ENCODE measurements around the gene BCAS1.

The BCAS1 gene

DNA sequence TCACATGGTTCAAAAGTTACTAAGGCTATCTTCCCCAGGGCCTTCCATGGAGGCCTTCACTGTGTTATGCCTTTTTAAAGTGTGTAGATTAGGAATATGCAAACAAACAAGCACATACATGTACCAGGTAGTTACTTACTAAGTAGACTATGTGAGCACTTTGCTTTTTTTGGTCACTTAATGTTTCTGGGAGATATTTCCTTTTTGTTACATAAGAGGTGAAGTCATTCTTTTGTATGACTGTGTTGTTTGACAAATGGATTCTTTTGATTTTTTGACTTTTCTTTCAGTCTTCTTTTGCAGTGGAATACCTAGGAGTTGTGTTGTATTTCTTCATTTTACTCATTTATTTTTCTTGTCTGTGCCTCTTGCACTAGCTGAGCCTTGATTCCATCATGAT lies 39.6 kb upstream of the BCAS1 start:
- Histone ChIP-seq H3K9ac (ENCODE audit: low read length) (no peak overlapping the region), H3K27me3 (ENCODE audit: control insufficient read depth in 1 of 2, insufficient read depth in 2 of 2, low read length in 2 of 2) (no peaks in the 10 kb centered on the region), H3K36me3 (ENCODE audit: insufficient read depth, low read length) (no peaks in the 10 kb centered on the region), H3K9me3 (ENCODE audit: low read length) (no peaks in the 10 kb centered on the region), H3K4me1 (ENCODE audit: insufficient read depth, low read length) (no peaks in the 10 kb centered on the region), H3K27ac (ENCODE audit: low read depth, low read length) (no peak overlapping the region), H3K4me3 (ENCODE audit: low read depth in 1 of 2, low read length in 2 of 2) (no peak overlapping the region)

DNA sequence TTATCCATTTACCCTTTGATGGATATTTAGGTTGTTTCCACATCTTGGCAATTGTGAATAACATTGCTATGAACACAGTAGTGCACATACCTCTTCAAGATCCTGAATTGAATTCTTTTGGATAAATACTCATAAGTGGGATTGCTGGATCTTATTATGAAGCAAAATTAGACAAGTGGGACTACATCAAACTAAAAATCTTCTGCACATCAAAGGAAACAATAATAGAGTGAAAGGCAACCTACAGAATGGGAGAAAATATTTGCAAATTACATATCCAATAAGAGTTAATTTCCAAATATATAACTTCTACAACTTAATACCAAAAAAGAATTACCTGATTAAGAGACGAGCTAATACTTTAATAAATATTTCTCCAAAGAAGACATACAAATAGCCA lies 38.4 kb upstream of the BCAS1 start:
- Histone ChIP-seq H3K27ac (ENCODE audit: low read depth, low read length) (no peak overlapping the region), H3K9me3 (ENCODE audit: low read length) (no peaks in the 10 kb centered on the region), H3K4me3 (ENCODE audit: low read depth in 1 of 2, low read length in 2 of 2) (no peak overlapping the region), H3K9ac (ENCODE audit: low read length) (no peak overlapping the region), H3K4me1 (ENCODE audit: insufficient read depth, low read length) (peaks cover 12% of the 10 kb centered on the region), H3K27me3 (ENCODE audit: control insufficient read depth in 1 of 2, insufficient read depth in 2 of 2, low read length in 2 of 2) (no peaks in the 10 kb centered on the region), H3K36me3 (ENCODE audit: insufficient read depth, low read length) (no peaks in the 10 kb centered on the region)

DNA sequence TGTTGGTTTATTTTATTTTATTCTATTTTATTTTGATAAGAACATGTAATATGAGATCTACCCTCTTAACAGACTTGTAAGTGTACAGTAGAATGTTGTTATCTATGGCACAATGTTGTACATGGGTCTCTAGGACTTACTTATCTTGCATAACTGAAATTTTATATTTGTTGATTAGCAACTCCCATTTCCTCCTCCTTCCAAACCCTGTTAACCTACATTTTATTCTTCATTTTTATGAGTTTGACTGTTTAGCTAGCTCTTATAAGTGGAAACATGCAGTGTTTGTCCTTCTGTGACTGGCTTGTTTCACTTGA lies 37.9 kb upstream of the BCAS1 start:
- no peak overlapping the region for H3K27ac ChIP-seq (ENCODE audit: low read depth, low read length)
- no peak overlapping the region for H3K4me3 ChIP-seq (ENCODE audit: low read depth in 1 of 2, low read length in 2 of 2)
- no peaks in the 10 kb centered on the region for H3K27me3 ChIP-seq (ENCODE audit: control insufficient read depth in 1 of 2, insufficient read depth in 2 of 2, low read length in 2 of 2)
- H3K9ac ChIP-seq (ENCODE audit: low read length): no peak overlapping the region
- no peaks in the 10 kb centered on the region for H3K36me3 ChIP-seq (ENCODE audit: insufficient read depth, low read length)
- peaks cover 13% of the 10 kb centered on the region for H3K4me1 ChIP-seq (ENCODE audit: insufficient read depth, low read length)
- no peaks in the 10 kb centered on the region for H3K9me3 ChIP-seq (ENCODE audit: low read length)

DNA sequence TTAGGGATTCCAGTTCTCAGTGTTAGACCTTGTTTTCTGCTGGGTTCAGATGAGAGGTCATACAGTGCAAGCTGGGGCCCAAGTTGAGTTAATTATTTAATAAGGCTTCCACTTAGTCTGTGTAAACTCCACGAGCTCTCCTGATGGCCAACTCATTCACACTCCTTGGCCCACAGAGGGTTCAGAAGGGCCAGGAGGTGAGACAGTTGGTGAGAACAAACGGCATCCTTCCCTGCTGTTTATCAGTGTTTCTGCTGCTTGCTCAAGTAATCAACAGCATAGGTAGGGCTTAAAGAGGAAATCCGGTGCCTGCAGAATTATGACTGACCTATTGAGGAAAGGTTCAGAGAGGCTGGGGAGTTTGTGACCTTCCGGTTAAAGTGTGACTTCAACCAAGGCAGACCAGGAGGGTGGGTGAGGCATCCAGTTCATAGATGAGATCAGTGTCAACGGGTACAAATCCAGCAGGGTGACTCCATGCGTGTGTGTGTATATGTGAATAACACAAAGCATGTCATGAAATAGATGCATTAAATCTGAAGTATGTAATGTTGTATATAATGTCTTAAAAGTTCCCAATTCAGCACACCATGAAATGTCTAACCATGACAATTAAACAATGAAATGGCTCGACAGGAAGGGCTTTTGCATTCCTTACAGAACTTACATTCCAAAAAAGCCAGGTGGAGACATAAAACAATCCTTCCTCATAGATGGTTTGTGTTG lies 37.4 kb upstream of the BCAS1 start:
- Histone ChIP-seq H3K36me3 (ENCODE audit: insufficient read depth, low read length) (no peaks in the 10 kb centered on the region), H3K4me3 (ENCODE audit: low read depth in 1 of 2, low read length in 2 of 2) (no peak overlapping the region), H3K9ac (ENCODE audit: low read length) (no peak overlapping the region), H3K27ac (ENCODE audit: low read depth, low read length) (no peak overlapping the region), H3K9me3 (ENCODE audit: low read length) (no peaks in the 10 kb centered on the region), H3K27me3 (ENCODE audit: control insufficient read depth in 1 of 2, insufficient read depth in 2 of 2, low read length in 2 of 2) (no peaks in the 10 kb centered on the region), H3K4me1 (ENCODE audit: insufficient read depth, low read length) (peaks cover 13% of the 10 kb centered on the region)

DNA sequence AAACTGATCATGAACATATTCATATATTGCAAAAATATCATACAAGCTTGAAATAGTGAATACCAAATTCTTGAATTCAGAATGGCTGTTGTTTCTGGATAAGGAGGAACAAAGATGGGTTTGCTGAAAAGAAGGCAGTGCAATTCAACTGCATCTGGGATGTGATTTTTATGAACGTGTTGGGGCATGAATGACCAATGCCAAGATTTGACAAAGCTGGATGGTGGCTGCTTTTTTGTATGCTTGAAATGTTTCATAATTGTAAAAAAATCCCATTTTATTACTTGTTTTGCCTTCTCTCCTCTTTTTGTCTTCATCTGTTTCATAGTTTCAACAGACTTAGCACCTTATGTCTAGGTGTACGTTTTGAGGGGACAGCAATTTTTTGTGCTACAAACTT lies 36.8 kb upstream of the BCAS1 start:
- no peaks in the 10 kb centered on the region for H3K9me3 ChIP-seq (ENCODE audit: low read length)

DNA sequence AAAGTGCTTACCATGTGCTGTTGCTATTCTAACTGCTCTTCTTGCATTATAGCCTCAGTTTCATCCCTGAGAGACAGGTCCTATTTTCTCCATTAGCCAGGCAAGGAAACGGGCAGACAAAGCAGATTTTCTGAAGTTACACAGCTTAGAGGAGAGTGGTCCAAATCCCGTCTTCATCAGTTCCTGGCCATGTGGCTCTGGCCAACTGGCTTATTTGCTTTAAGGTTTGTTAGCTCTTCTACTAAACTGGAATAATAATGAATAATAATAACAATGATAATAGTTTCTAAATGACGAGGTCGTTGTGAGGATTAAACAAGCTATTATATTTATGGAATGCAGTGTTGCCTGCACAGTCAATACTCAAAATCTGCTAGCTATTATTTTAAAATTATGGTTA lies 35.8 kb upstream of the BCAS1 start:
- H3K27ac ChIP-seq (ENCODE audit: low read depth, low read length): no peak overlapping the region
- no peaks in the 10 kb centered on the region for H3K36me3 ChIP-seq (ENCODE audit: insufficient read depth, low read length)
- H3K27me3 ChIP-seq (ENCODE audit: control insufficient read depth in 1 of 2, insufficient read depth in 2 of 2, low read length in 2 of 2): no peaks in the 10 kb centered on the region
- H3K4me1 ChIP-seq (ENCODE audit: insufficient read depth, low read length): peaks cover 13% of the 10 kb centered on the region
- no peak overlapping the region for H3K4me3 ChIP-seq (ENCODE audit: low read depth in 1 of 2, low read length in 2 of 2)
- no peaks in the 10 kb centered on the region for H3K9me3 ChIP-seq (ENCODE audit: low read length)
- no peak overlapping the region for H3K9ac ChIP-seq (ENCODE audit: low read length)

More for the DNA sequence above, 36.8 kb upstream of the BCAS1 start:
- Histone ChIP-seq H3K27me3 (ENCODE audit: control insufficient read depth in 1 of 2, insufficient read depth in 2 of 2, low read length in 2 of 2) (no peaks in the 10 kb centered on the region), H3K36me3 (ENCODE audit: insufficient read depth, low read length) (no peaks in the 10 kb centered on the region), H3K27ac (ENCODE audit: low read depth, low read length) (no peak overlapping the region), H3K4me1 (ENCODE audit: insufficient read depth, low read length) (peaks cover 13% of the 10 kb centered on the region), H3K4me3 (ENCODE audit: low read depth in 1 of 2, low read length in 2 of 2) (no peak overlapping the region), H3K9ac (ENCODE audit: low read length) (no peak overlapping the region)

DNA sequence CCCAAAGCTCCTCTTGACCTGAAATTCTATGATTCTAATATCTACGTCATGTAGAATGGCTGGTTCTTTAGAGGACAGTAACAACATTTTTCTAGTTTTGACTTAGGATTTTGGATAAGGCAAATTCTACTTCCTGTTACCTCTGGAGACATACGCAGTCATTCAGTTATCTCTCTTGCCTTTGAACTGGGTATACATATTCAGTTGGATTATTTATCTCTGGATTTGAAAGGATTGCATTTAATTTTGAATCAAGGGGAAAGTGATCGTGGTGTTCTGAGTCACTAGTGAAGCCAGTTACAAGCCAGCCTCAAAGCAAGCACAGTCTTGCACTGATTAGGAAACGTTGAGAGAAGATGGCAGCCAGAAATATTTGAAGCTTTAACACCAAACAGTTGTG lies 35.3 kb upstream of the BCAS1 start:
- no peak overlapping the region for H3K27ac ChIP-seq (ENCODE audit: low read depth, low read length)
- H3K4me1 ChIP-seq (ENCODE audit: insufficient read depth, low read length): peaks cover 13% of the 10 kb centered on the region
- H3K36me3 ChIP-seq (ENCODE audit: insufficient read depth, low read length): no peaks in the 10 kb centered on the region
- H3K27me3 ChIP-seq (ENCODE audit: control insufficient read depth in 1 of 2, insufficient read depth in 2 of 2, low read length in 2 of 2): no peaks in the 10 kb centered on the region
- no peak overlapping the region for H3K9ac ChIP-seq (ENCODE audit: low read length)
- no peak overlapping the region for H3K4me3 ChIP-seq (ENCODE audit: low read depth in 1 of 2, low read length in 2 of 2)
- no peaks in the 10 kb centered on the region for H3K9me3 ChIP-seq (ENCODE audit: low read length)

DNA sequence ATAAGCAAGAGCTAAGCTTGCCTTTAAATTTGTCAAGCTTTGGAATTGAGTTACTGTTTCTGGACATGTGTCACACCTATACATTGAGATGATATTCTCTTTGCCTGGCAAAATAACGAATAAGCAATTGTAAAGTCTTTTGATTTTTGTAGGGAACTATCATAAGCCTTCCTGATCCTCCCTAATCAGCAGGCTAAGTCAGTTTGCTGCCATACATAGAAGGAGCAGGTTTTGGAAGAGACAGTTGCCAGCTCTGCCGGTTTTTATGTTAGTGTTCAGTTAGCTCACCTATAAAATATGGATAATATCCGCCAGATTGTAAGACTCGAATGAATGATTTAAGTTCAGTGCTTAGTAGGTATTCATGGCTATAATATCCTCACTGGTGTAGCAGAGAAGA lies 34.4 kb upstream of the BCAS1 start:
- Histone ChIP-seq H3K27me3 (ENCODE audit: control insufficient read depth in 1 of 2, insufficient read depth in 2 of 2, low read length in 2 of 2) (no peaks in the 10 kb centered on the region), H3K4me3 (ENCODE audit: low read depth in 1 of 2, low read length in 2 of 2) (peak overlapping the region in 1 of 2 donors; percentile 14), H3K36me3 (ENCODE audit: insufficient read depth, low read length) (no peaks in the 10 kb centered on the region), H3K9ac (ENCODE audit: low read length) (no peak overlapping the region), H3K9me3 (ENCODE audit: low read length) (no peaks in the 10 kb centered on the region), H3K27ac (ENCODE audit: low read depth, low read length) (no peak overlapping the region), H3K4me1 (ENCODE audit: insufficient read depth, low read length) (peaks cover 13% of the 10 kb centered on the region)

DNA sequence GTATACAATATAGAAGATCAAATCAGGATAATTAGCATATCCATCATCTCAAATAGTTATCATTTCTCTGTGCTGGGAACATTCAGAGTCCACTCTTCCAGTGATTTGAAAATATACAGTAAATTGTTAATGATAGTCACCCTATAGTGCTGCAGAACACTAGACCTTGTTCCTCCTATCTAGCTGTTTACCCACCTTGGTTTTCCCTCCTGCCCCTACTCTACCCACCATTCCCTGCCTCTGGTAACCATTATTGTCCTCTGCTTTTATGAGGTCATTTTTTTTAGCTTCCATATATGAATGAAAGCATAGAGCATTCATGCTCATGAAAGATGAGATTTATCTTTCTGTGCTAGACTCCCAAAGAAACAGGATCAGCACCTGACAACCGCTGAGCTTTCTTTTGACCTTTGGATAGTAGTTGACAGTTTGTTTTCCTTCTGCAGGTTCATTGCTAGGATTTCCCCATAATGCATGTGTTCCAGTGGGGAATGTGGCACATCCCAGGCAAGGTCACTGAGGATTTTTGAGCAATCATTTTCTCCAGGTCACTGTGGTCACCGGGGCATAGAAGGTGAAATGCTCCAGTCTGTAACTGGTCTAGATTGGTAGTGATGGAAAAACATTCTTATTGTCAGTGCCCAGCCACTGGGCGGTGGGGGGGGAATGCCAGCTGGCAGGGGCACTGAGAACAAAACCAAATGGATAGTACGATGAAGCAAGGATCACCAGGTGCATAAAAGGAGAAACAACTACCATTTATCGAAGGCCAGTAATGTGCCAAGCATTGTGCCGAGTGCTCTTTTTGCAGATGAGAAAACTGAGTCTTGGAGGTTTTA lies 33.6 kb upstream of the BCAS1 start:
- Histone ChIP-seq H3K27ac (ENCODE audit: low read depth, low read length) (no peak overlapping the region), H3K36me3 (ENCODE audit: insufficient read depth, low read length) (no peaks in the 10 kb centered on the region)

DNA sequence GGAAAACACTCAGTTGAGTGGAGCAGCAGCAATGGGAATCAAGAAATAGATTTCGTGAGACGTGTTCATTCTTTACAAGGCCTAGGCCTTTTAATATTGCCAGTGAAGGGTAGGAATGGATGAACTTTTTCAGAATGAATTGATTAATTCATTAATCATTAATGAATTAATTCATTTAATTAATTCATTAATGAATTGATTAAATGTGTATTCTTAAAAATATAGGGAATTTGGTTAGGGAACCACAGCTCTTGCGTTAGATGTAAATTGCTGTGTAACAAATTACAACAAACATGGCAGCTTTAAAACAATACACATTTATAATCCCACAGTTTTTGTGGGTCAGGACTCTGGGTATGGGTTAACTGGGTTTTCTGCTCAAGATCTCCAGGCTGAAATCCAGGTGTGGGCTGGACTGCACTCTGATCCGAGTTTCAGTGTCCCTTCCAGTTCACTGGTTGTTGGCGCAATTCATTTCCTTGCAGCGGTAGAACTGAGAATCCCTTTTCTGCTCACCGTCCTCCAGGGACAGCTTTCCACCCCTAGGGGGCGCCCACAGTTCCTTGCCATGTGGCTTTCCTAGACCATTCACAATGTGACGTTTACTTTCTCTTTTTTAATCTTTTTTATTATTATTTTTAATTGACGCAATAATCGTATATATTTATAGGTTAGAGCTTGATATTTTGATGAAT lies 32.8 kb upstream of the BCAS1 start:
- H3K27ac ChIP-seq (ENCODE audit: low read depth, low read length): no peak overlapping the region
- peaks cover 13% of the 10 kb centered on the region for H3K4me1 ChIP-seq (ENCODE audit: insufficient read depth, low read length)
- H3K36me3 ChIP-seq (ENCODE audit: insufficient read depth, low read length): no peaks in the 10 kb centered on the region

More for the DNA sequence above, 33.6 kb upstream of the BCAS1 start:
- H3K27me3 ChIP-seq (ENCODE audit: control insufficient read depth in 1 of 2, insufficient read depth in 2 of 2, low read length in 2 of 2): no peaks in the 10 kb centered on the region
- H3K4me1 ChIP-seq (ENCODE audit: insufficient read depth, low read length): peaks cover 13% of the 10 kb centered on the region
- H3K4me3 ChIP-seq (ENCODE audit: low read depth in 1 of 2, low read length in 2 of 2): peak overlapping the region in 1 of 2 donors; percentile 14
- H3K9me3 ChIP-seq (ENCODE audit: low read length): no peaks in the 10 kb centered on the region
- no peak overlapping the region for H3K9ac ChIP-seq (ENCODE audit: low read length)

DNA sequence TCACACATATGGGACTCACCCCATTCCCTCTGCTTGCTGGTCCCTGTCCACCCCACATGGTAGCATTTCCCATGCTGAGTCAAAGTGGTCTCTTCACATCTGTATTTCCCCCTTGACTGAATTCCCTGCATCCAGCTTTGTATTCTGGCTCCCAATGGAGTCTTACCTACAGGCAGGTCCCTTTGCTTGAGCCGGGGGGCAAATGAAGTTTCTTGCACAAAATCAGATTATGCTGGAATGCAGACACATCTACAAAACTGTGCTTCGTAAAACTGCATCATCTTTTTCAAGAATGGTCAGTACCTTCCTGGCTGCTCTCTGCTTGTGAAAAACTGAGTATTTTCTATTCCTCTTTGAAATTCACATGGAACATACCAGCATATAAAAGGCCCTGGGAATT lies 32.1 kb upstream of the BCAS1 start:
- Histone ChIP-seq H3K9me3 (ENCODE audit: low read length) (no peaks in the 10 kb centered on the region), H3K9ac (ENCODE audit: low read length) (no peak overlapping the region), H3K4me1 (ENCODE audit: insufficient read depth, low read length) (peaks cover 13% of the 10 kb centered on the region), H3K27me3 (ENCODE audit: control insufficient read depth in 1 of 2, insufficient read depth in 2 of 2, low read length in 2 of 2) (no peaks in the 10 kb centered on the region), H3K27ac (ENCODE audit: low read depth, low read length) (no peak overlapping the region), H3K36me3 (ENCODE audit: insufficient read depth, low read length) (no peaks in the 10 kb centered on the region), H3K4me3 (ENCODE audit: low read depth in 1 of 2, low read length in 2 of 2) (no peak overlapping the region)

More for the DNA sequence above, 32.8 kb upstream of the BCAS1 start:
- Histone ChIP-seq H3K9ac (ENCODE audit: low read length) (no peak overlapping the region), H3K9me3 (ENCODE audit: low read length) (no peaks in the 10 kb centered on the region), H3K4me3 (ENCODE audit: low read depth in 1 of 2, low read length in 2 of 2) (no peak overlapping the region), H3K27me3 (ENCODE audit: control insufficient read depth in 1 of 2, insufficient read depth in 2 of 2, low read length in 2 of 2) (no peaks in the 10 kb centered on the region)

Data from muscle layer of colon (tissue), 2 donors.